PC-3 (cell line): Measurements from ENCODE around the gene SELPLG. TPM values are rescaled to one million over a fixed set of nuclear protein-coding genes. Genes with fewer than 3 reads are reported as not detected.

Experiments
- ATAC-seq: fragments of 200-7000 bp; cut with Tn5 transposase; 2 replicates; pipeline ENCODE4 v1.9.1; 2020; ENCODE audit warnings: mild to moderate bottlenecking, moderate library complexity
- BruUV-seq: library from RNA; stranded (reverse); fragments of 400-500 nt; replicated peaks from 2 replicates; lab custom pipeline; 2021; lab: Mats Ljungman, UMichigan
- CTCF ChIA-PET: fragments of 300-600 bp; sonication (Branson Sonifier 250); formaldehyde crosslinking; loops from one replicate; lab custom pipeline; 2022; ENCODE audit warnings: antibody characterized with exemption; lab: Charles Lee
- POLR2A ChIA-PET: fragments of 300-600 bp; sonication (Branson Sonifier 250); formaldehyde crosslinking; loops from one replicate; lab custom pipeline; 2022; ENCODE audit warnings: antibody characterized with exemption; ENCODE audit not compliant: unreplicated experiment; lab: Charles Lee
- DNase-seq: peaks from one replicate; pipeline ENCODE4 v3.0.0-alpha.2; 2015
- H2AFZ ChIP-seq: fragments of 300-600 bp; sonication (generic); 2 replicates; pipeline ENCODE4 v1.6.0; 2016; ENCODE audit warnings: antibody characterized with exemption, low read length
- H3F3A ChIP-seq: fragments of 300-600 bp; sonication (generic); one replicate; pipeline ENCODE4 v1.6.0; 2017; ENCODE audit warnings: antibody characterized with exemption, low read length, control low read depth, mild to moderate bottlenecking; ENCODE audit not compliant: unreplicated experiment
- H3K27ac ChIP-seq: fragments of 300-600 bp; sonication (generic); 2 replicates; pipeline ENCODE4 v1.5.1; 2016; ENCODE audit warnings: mild to moderate bottlenecking, low read length
- H3K27me3 ChIP-seq: fragments of 300-600 bp; sonication (generic); 2 replicates; pipeline ENCODE4 v1.6.1; 2016; ENCODE audit warnings: low read length, mixed read lengths
- H3K36me3 ChIP-seq: fragments of 300-600 bp; sonication (generic); 2 replicates; pipeline ENCODE4 v1.6.1; 2016; ENCODE audit warnings: low read depth, mixed run types, low read length, mixed read lengths
- H3K4me1 ChIP-seq: fragments of 300-600 bp; sonication (generic); 2 replicates; pipeline ENCODE4 v1.5.1; 2016; ENCODE audit warnings: low read length; ENCODE audit not compliant: insufficient read depth
- H3K4me2 ChIP-seq: fragments of 300-600 bp; sonication (generic); 2 replicates; pipeline ENCODE4 v1.6.0; 2016; ENCODE audit warnings: low read length
- H3K4me3 ChIP-seq: fragments of 300-600 bp; sonication (generic); 2 replicates; pipeline ENCODE4 v1.5.1; 2016; ENCODE audit warnings: mild to moderate bottlenecking, low read length, mixed read lengths
- H3K79me2 ChIP-seq: fragments of 300-600 bp; sonication (generic); 2 replicates; pipeline ENCODE4 v1.6.1; 2017; ENCODE audit warnings: low read length, mixed read lengths
- H3K9ac ChIP-seq: fragments of 300-600 bp; sonication (generic); 2 replicates; pipeline ENCODE4 v1.6.0; 2016; ENCODE audit warnings: mild to moderate bottlenecking, low read length
- H3K9me2 ChIP-seq: fragments of 300-600 bp; sonication (generic); replicated peaks from 2 replicates; pipeline ENCODE4 v1.6.1; 2016; ENCODE audit warnings: mixed run types, low read length, mixed read lengths
- H3K9me3 ChIP-seq: fragments of 300-600 bp; sonication (generic); 2 replicates; pipeline ENCODE4 v1.6.1; 2016; ENCODE audit warnings: low read length, mixed read lengths
- H4K20me1 ChIP-seq: fragments of 300-600 bp; sonication (generic); 2 replicates; pipeline ENCODE4 v1.6.1; 2016; ENCODE audit warnings: low read length, mixed read lengths
- EZH2 ChIP-seq: fragments of 300-600 bp; sonication (generic); IDR thresholded peaks from one replicate; pipeline ENCODE4 v1.6.1; 2017; ENCODE audit warnings: antibody characterized with exemption, mild to moderate bottlenecking, low read length; ENCODE audit not compliant: unreplicated experiment
- EZH2phosphoT487 ChIP-seq: fragments of 300-600 bp; sonication (generic); IDR thresholded peaks from 2 replicates; pipeline ENCODE4 v1.6.1; 2018; ENCODE audit warnings: mild to moderate bottlenecking, antibody characterized with exemption, low read length, borderline replicate concordance
- intact Hi-C: fragments of 100-400 bp; cut with micrococcal nuclease; formaldehyde crosslinking; loops from 2 replicates; pipeline ENCODE4 v1.9.0; 2023
- total RNA-seq: library from RNA; depleted of rRNA; stranded (reverse); fragments of >200 nt; gene quantifications from 2 replicates; pipeline ENCODE4 v1.2.3, GENCODE V29; 2014
- TF ChIP-seq, protein P1 (sequence below): fragments of 300-600 bp; sonication (generic); conservative IDR thresholded peaks from 2 replicates; pipeline ENCODE4 v1.5.1; 2017; ENCODE audit warnings: antibody characterized with exemption, low read depth, mild to moderate bottlenecking, low read length

SELPLG gene
- total RNA-seq, 1 experiment from 2014 or later, result 0.73 TPM

DNA sequence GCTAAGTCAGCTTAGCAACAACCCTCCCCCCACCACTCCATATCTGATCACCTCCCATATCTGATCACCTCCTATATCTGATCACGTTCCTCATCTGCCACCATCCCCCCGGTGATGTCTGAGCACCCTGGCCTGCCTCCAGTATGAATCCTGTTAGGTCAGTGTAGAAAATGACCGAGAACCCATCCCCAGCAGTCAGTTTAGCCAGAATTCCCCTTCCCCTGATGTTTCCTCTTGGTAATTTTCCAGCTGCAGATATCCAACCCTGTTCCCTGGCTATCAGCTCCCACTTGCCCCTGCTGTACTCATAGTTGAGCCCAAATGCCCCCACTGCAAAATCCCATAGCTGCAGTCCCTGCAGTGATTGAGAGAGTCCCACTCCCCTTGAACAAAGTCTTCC, 12.5 kb downstream of the SELPLG start:
- CTCF ChIA-PET, result no interaction called here

DNA sequence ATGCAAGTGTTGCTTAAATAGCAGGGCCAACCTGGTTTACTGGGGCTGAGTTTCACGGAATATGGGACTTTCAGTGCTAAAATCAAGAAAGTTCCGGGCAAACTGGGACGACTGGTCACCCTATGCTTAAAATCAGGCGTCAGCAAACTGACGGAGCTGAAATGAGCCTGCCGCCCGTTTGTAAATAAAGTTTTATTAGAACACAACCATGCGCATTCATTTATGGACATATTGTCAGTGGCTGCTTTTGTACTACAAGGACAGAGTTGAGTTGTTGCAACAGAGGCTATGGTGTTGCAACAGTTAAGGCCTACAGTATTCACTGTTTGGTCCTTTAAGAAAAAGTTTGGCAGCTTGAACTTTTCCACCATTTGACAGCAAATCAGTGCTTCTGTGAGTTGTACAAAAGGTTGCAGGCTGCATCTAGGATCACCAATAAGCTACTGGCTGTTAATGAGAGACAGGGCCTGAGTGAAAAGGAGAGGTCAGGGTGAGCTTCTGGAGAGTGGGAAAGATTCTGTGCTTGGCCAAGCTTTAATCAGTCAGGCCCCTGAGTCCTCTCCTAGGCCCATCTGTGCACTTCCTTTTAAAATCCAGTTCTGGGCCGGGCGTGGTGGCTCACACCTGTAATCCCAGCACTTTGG, 13.3 kb downstream of the SELPLG start:
- no peaks in the 10 kb centered on the region for H3K79me2 ChIP-seq
- ATAC-seq (no peak), DNase-seq (no peak)
- no peaks in the 10 kb centered on the region for H3K9me2 ChIP-seq
- TF ChIP-seq EZH2phosphoT487 (no peak), EZH2 (no peak)
- TF ChIP-seq, protein P1, sequence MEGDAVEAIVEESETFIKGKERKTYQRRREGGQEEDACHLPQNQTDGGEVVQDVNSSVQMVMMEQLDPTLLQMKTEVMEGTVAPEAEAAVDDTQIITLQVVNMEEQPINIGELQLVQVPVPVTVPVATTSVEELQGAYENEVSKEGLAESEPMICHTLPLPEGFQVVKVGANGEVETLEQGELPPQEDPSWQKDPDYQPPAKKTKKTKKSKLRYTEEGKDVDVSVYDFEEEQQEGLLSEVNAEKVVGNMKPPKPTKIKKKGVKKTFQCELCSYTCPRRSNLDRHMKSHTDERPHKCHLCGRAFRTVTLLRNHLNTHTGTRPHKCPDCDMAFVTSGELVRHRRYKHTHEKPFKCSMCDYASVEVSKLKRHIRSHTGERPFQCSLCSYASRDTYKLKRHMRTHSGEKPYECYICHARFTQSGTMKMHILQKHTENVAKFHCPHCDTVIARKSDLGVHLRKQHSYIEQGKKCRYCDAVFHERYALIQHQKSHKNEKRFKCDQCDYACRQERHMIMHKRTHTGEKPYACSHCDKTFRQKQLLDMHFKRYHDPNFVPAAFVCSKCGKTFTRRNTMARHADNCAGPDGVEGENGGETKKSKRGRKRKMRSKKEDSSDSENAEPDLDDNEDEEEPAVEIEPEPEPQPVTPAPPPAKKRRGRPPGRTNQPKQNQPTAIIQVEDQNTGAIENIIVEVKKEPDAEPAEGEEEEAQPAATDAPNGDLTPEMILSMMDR, result no peak
- no peak overlapping the region for H3K4me2 ChIP-seq
- no peak overlapping the region for H3K27ac ChIP-seq
- no peaks in the 10 kb centered on the region for H3K36me3 ChIP-seq
- ChIA-PET CTCF (no interaction called here), POLR2A (no interaction called here)
- intact Hi-C loops, result no loop called here
- no TSS peak for BruUV-seq
- no peak overlapping the region for H2AFZ ChIP-seq
- H3K4me3 ChIP-seq, result no peak overlapping the region
- no peaks in the 10 kb centered on the region for H3F3A ChIP-seq
- H3K4me1 ChIP-seq, result peaks cover 11% of the 10 kb centered on the region
- no peaks in the 10 kb centered on the region for H3K27me3 ChIP-seq
- no peaks in the 10 kb centered on the region for H4K20me1 ChIP-seq
- H3K9me3 ChIP-seq, result no peaks in the 10 kb centered on the region
- H3K9ac ChIP-seq, result no peak overlapping the region

More for the DNA sequence above, 12.5 kb downstream of the SELPLG start:
- Histone ChIP-seq H3K9me3 (no peaks in the 10 kb centered on the region), H4K20me1 (no peaks in the 10 kb centered on the region), H2AFZ (no peak overlapping the region), H3K36me3 (no peaks in the 10 kb centered on the region), H3F3A (no peaks in the 10 kb centered on the region), H3K4me1 (peaks cover 11% of the 10 kb centered on the region), H3K27me3 (no peaks in the 10 kb centered on the region), H3K4me2 (no peak overlapping the region), H3K27ac (no peak overlapping the region), H3K9me2 (no peaks in the 10 kb centered on the region), H3K79me2 (no peaks in the 10 kb centered on the region), H3K4me3 (no peak overlapping the region), H3K9ac (no peak overlapping the region)
- no TSS peak for BruUV-seq
- intact Hi-C loops, result no loop called here
- TF ChIP-seq EZH2phosphoT487 (no peak), EZH2 (no peak)
- TF ChIP-seq, protein P1, result no peak
- ATAC-seq (no peak), DNase-seq (no peak)
- POLR2A ChIA-PET, result no interaction called here
